GM12878 (cell line): ENCODE measurements around the gene SEPHS2. TPM values are rescaled to one million over a fixed set of nuclear protein-coding genes. Genes with fewer than 3 reads are reported as not detected.

ENCODE experiments used
- CBFB ChIP-seq: IDR thresholded peaks from 2 replicates; pipeline ENCODE4 v1.6.1; 2016; ENCODE audit warnings: antibody characterized with exemption, low read depth
- EGR1 ChIP-seq, 2 experiments: IDR thresholded peaks; 1 replicate in 1 of 2; 2 replicates in 1 of 2; pipeline ENCODE4 v1.6.1; 2011 to 2012; ENCODE audit warnings: low read depth in 2 of 2, low read length in 2 of 2, borderline replicate concordance in 1 of 2, mild to moderate bottlenecking in 1 of 2, moderate library complexity in 1 of 2
- IKZF2 ChIP-seq, 2 experiments: fragments of 450-650 bp; IDR thresholded peaks; 2 replicates each; pipeline ENCODE4 v1.6.1; 2017; ENCODE audit warnings: mild to moderate bottlenecking in 2 of 2, moderate library complexity in 2 of 2
- JUNB ChIP-seq: IDR thresholded peaks from 2 replicates; pipeline ENCODE4 v1.6.1; 2016; ENCODE audit warnings: antibody characterized with exemption, mild to moderate bottlenecking
- MEF2B ChIP-seq: fragments of 450-650 bp; IDR thresholded peaks from 2 replicates; pipeline ENCODE4 v1.6.1; 2018; ENCODE audit warnings: mild to moderate bottlenecking, moderate library complexity; ENCODE audit not compliant: partially characterized antibody, poor library complexity, severe bottlenecking
- PAX8 ChIP-seq: fragments of 450-650 bp; IDR thresholded peaks from 2 replicates; pipeline ENCODE4 v1.6.1; 2017; ENCODE audit warnings: mild to moderate bottlenecking, moderate library complexity
- RELA ChIP-seq: fragments of 450-650 bp; IDR thresholded peaks from 2 replicates; pipeline ENCODE4 v1.8.0; 2014; ENCODE audit warnings: borderline replicate concordance; ENCODE audit not compliant: partially characterized antibody
- SPI1 ChIP-seq: IDR thresholded peaks from 2 replicates; pipeline ENCODE4 v1.6.1; 2011; ENCODE audit warnings: low read depth, mild to moderate bottlenecking, low read length, moderate library complexity, borderline replicate concordance; ENCODE audit not compliant: insufficient read depth
- STAT1 ChIP-seq: fragments of 450-650 bp; conservative IDR thresholded peaks from 2 replicates; pipeline ENCODE4 v1.6.1; 2014; ENCODE audit warnings: antibody characterized with exemption, mild to moderate bottlenecking
- ZNF217 ChIP-seq: fragments of 450-650 bp; IDR thresholded peaks from 2 replicates; pipeline ENCODE4 v1.6.1; 2017; ENCODE audit warnings: antibody characterized with exemption, mild to moderate bottlenecking
- polyA plus RNA-seq, 11 experiments: library from polyadenylated mRNA; depleted of rRNA in 4 of 11; unstranded in 6 of 11; stranded (reverse) in 5 of 11; fragments of >200 nt; fragmentation: Nextera tagmentation in 4 of 11; fragmentation: Illumina TruSeq in 1 of 11; extraction: Ambion mirVana in 4 of 11; extraction: Trizol in 1 of 11; gene quantifications; 1 replicate in 1 of 11; 2 replicates in 10 of 11; pipeline versions ENCODE4 v1.2.1 to v1.2.3, GENCODE V29; 2011 to 2016; ENCODE audit warnings: inconsistent platforms in 2 of 11, missing spikeins in 2 of 11, low read depth in 1 of 11
- total RNA-seq, 4 experiments: library from RNA; depleted of rRNA in 3 of 4; stranded (reverse); fragments of >200 nt in 3 of 4; fragmentation: Illumina TruSeq in 1 of 4; extraction: Trizol in 1 of 4; gene quantifications; 2 replicates each; pipeline versions ENCODE4 v1.2.1 to v1.2.3, GENCODE V29; 2013 to 2021
- TF ChIP-seq, protein P1 (sequence below): fragments of 450-650 bp; IDR thresholded peaks from 2 replicates; pipeline ENCODE4 v1.6.1; 2018; ENCODE audit warnings: mild to moderate bottlenecking, low read depth, moderate library complexity; ENCODE audit not compliant: partially characterized antibody
- TF ChIP-seq, protein P2 (sequence below): IDR thresholded peaks from 2 replicates; pipeline ENCODE4 v1.6.1; 2012; ENCODE audit warnings: improper control_type of control experiment, low read depth, low read length; ENCODE audit not compliant: insufficient replicate concordance
- TF ChIP-seq, protein P3 (sequence below): IDR thresholded peaks from 2 replicates; pipeline ENCODE4 v1.6.1; 2011; ENCODE audit warnings: low read depth, mild to moderate bottlenecking, low read length, moderate library complexity, borderline replicate concordance; ENCODE audit errors: extremely low read depth
- TF ChIP-seq, protein P4 (sequence below): IDR thresholded peaks from 2 replicates; pipeline ENCODE4 v1.6.1; 2011; ENCODE audit warnings: borderline replicate concordance, low read depth, mild to moderate bottlenecking, moderate library complexity, low read length; ENCODE audit not compliant: insufficient read depth, poor library complexity, severe bottlenecking
- TF ChIP-seq, protein P5 (sequence below): fragments of 450-650 bp; IDR thresholded peaks from 2 replicates; pipeline ENCODE4 v1.6.1; 2016; ENCODE audit warnings: mild to moderate bottlenecking

Gene SEPHS2
- total and polyA plus RNA-seq, 10 of the 15 experiments (the other 5 are each of a cell fraction or from before 2014, with no cell fraction given): 21.6 to 99.8 (median 72.9) TPM

DNA sequence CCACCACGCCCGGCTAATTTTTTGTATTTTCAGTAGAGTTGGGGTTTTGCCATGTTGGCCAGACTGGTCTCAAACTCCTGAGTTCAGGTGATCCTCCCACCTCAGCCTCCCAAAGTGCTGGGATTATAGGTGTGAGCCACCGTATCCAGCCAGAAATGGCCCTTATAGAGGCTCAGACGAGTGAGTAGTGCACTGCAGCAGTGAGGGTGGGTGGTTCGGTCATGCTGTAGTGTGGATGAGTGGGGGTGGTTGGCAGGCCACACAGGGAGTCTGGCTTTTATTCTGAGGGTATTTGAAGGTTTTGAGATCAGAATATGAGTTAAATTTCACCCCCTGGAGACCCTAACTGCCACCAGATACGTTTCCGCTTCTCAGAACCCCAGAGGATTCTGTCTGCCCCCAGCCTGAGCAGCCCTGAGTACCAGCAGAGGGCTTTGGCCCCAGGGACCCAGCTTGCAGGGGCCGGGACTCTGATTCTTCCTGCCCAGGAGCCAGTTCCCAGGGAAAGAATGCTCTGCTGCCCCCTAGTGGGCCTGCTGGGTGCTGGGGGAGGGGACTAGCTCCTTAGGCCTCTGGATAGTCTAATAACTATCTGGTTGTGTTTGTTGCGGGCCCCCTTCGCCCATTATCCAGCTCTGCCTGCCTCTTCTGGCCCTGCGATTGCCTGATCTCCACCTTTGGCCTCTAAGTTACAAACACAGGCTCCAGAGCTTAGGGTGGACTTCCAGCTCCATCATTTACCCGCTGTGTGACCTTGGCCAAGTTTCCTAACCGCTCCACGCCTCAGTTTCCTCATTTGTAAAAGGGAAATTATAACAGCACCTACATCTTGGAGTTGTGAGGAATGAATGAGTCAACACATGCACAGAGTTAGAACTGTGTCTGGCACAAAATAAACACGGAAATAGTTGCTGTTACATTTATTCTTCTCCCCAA, 36.3 kb downstream of the SEPHS2 start (continued):
- TF ChIP-seq, protein P1, sequence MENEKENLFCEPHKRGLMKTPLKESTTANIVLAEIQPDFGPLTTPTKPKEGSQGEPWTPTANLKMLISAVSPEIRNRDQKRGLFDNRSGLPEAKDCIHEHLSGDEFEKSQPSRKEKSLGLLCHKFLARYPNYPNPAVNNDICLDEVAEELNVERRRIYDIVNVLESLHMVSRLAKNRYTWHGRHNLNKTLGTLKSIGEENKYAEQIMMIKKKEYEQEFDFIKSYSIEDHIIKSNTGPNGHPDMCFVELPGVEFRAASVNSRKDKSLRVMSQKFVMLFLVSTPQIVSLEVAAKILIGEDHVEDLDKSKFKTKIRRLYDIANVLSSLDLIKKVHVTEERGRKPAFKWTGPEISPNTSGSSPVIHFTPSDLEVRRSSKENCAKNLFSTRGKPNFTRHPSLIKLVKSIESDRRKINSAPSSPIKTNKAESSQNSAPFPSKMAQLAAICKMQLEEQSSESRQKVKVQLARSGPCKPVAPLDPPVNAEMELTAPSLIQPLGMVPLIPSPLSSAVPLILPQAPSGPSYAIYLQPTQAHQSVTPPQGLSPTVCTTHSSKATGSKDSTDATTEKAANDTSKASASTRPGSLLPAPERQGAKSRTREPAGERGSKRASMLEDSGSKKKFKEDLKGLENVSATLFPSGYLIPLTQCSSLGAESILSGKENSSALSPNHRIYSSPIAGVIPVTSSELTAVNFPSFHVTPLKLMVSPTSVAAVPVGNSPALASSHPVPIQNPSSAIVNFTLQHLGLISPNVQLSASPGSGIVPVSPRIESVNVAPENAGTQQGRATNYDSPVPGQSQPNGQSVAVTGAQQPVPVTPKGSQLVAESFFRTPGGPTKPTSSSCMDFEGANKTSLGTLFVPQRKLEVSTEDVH: no peak
- TF ChIP-seq RELA (peak; percentile 33), IKZF2 (IDR thresholded peaks at IDR 0.05) (peak; percentile 69; a peak in 3 of 4 replicates), MEF2B (peak; percentile 69), CBFB (no peak), STAT1 (no peak), JUNB (no peak), PAX8 (no peak), SPI1 (no peak), EGR1 (IDR thresholded peaks at IDR 0.05; ENCODE audit: borderline replicate concordance in 1 of 2, low read depth in 2 of 2, low read length in 2 of 2) (no peak), ZNF217 (no peak)
- TF ChIP-seq, protein P2, sequence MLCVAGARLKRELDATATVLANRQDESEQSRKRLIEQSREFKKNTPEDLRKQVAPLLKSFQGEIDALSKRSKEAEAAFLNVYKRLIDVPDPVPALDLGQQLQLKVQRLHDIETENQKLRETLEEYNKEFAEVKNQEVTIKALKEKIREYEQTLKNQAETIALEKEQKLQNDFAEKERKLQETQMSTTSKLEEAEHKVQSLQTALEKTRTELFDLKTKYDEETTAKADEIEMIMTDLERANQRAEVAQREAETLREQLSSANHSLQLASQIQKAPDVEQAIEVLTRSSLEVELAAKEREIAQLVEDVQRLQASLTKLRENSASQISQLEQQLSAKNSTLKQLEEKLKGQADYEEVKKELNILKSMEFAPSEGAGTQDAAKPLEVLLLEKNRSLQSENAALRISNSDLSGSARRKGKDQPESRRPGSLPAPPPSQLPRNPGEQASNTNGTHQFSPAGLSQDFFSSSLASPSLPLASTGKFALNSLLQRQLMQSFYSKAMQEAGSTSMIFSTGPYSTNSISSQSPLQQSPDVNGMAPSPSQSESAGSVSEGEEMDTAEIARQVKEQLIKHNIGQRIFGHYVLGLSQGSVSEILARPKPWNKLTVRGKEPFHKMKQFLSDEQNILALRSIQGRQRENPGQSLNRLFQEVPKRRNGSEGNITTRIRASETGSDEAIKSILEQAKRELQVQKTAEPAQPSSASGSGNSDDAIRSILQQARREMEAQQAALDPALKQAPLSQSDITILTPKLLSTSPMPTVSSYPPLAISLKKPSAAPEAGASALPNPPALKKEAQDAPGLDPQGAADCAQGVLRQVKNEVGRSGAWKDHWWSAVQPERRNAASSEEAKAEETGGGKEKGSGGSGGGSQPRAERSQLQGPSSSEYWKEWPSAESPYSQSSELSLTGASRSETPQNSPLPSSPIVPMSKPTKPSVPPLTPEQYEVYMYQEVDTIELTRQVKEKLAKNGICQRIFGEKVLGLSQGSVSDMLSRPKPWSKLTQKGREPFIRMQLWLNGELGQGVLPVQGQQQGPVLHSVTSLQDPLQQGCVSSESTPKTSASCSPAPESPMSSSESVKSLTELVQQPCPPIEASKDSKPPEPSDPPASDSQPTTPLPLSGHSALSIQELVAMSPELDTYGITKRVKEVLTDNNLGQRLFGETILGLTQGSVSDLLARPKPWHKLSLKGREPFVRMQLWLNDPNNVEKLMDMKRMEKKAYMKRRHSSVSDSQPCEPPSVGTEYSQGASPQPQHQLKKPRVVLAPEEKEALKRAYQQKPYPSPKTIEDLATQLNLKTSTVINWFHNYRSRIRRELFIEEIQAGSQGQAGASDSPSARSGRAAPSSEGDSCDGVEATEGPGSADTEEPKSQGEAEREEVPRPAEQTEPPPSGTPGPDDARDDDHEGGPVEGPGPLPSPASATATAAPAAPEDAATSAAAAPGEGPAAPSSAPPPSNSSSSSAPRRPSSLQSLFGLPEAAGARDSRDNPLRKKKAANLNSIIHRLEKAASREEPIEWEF: no peak
- TF ChIP-seq, protein P3, sequence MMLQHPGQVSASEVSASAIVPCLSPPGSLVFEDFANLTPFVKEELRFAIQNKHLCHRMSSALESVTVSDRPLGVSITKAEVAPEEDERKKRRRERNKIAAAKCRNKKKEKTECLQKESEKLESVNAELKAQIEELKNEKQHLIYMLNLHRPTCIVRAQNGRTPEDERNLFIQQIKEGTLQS: no peak
- TF ChIP-seq, protein P4, sequence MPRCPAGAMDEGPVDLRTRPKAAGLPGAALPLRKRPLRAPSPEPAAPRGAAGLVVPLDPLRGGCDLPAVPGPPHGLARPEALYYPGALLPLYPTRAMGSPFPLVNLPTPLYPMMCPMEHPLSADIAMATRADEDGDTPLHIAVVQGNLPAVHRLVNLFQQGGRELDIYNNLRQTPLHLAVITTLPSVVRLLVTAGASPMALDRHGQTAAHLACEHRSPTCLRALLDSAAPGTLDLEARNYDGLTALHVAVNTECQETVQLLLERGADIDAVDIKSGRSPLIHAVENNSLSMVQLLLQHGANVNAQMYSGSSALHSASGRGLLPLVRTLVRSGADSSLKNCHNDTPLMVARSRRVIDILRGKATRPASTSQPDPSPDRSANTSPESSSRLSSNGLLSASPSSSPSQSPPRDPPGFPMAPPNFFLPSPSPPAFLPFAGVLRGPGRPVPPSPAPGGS: no peak
- TF ChIP-seq, protein P5, sequence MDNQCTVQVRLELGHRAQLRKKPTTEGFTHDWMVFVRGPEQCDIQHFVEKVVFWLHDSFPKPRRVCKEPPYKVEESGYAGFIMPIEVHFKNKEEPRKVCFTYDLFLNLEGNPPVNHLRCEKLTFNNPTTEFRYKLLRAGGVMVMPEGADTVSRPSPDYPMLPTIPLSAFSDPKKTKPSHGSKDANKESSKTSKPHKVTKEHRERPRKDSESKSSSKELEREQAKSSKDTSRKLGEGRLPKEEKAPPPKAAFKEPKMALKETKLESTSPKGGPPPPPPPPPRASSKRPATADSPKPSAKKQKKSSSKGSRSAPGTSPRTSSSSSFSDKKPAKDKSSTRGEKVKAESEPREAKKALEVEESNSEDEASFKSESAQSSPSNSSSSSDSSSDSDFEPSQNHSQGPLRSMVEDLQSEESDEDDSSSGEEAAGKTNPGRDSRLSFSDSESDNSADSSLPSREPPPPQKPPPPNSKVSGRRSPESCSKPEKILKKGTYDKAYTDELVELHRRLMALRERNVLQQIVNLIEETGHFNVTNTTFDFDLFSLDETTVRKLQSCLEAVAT: 0 out of 2 replicates have a peak, but pooled peaks have one; percentile 50
